ENCODE data around the gene ZNF70.
"Not testable (repeated sequence)": the region's sequence is repeated elsewhere in the genome, so short reads cannot be mapped to it uniquely, and the experiment has no call there.

ZNF70 gene

DNA sequence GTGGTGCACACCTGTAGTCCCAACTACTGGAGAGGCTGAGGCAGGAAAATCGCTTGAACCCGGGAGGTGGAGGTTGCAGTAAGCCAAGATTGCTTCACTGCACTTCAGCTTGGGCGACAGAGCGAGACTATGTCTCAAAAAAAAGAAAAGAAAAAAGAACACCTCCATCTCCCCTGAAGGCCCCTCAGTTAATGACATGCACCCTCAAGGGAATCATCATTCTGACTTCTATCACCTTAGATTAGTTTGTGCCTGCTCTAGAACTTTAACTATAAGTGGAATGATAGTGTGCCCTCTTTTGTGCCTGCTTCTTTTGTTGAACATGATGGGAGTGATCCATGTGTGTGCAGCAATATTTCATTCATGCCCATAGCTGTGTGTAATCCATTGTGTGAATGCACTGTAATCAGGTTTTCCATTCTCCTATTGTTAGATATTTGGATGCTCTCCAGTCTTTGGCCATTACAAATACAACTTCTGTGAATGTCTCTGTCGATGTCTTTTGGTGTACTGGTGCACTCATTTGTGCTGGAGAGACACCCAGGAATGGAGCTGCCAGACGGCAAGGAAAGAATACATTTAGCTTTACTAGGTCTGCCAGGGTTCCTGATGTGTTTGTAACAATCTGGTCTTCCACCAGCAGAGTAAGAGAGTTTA is 4.2 kb upstream of the ZNF70 start:
- DNase-seq: no peak

DNA sequence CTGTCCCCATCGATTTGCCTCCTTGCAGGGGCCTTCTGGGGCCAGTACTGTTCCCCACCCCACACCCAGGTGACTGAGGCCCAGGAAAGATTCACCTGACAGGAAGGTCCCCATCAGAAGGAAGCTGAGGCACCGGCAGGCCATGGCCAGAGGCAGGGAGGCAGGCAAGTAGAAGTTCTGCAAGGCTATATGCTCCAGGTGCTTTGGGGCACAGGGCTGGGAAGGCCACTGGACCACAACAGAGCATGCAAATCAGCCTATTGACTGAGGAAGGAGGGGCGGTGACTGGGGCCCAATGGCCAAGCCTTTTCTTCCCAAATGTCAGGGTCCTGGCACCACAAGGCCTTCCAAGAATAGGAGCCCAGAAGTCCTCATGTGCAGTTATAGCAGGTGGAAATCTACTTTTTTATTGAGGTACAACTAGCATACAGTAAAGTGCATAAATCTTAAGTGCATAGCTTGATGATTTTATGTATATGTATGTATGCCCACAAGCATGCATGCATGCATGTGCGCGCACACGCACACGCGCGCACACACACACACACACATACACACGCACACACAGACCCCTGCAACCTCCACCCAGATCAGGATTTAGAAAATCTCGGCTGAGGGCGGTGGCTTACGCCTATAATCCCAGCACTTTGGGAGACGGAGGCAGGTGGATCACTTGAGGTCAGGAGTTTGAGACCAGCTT is 3.5 kb upstream of the ZNF70 start, which contains the start of gene VPREB3:
Gene VPREB3 (minus strand): TSS at position 206 of the 700 bp plus-strand sequence. CDS start 62 bp downstream, at position 144.
- no peak for DNase-seq

DNA sequence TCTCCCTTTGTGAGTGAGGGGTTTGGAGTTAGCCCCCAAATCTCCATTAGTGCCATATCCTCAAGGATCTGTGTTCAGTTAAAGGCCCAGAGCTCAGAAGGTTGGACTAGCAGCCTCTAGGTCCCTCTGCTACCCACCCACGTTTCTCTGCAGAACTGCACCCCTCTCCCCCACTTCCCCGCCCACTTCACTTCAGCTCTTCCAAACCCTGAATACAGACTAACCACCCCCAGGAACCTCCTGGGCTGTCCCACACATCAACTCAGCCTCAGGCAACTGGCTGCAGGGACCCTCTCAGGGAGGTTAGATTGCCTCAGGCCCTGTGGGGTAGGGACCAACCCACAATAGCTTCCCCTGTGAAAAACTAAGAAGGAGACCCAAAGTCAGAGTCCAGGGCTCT is 2.5 kb upstream of the ZNF70 start:
- no peak for DNase-seq

DNA sequence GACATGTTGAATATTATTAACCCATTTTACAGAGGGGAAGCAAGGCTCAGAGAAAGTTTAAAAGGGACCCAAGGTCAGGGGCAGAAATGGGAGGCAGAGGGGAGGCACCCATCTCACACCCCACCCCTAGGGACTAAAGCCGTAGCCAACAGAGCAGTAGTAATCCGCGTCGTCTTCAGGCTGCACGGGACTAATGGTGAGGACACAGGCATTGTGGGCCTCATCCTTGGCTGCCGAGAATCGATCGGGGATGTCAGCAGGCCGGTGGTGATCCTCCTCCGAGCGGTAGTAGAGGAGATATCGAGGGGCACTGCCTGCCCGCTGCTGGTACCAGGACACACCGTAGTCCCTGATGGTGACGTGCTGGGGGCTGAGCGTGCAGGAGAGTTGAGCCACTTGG is 1.8 kb upstream of the ZNF70 start:
- no peak for DNase-seq

DNA sequence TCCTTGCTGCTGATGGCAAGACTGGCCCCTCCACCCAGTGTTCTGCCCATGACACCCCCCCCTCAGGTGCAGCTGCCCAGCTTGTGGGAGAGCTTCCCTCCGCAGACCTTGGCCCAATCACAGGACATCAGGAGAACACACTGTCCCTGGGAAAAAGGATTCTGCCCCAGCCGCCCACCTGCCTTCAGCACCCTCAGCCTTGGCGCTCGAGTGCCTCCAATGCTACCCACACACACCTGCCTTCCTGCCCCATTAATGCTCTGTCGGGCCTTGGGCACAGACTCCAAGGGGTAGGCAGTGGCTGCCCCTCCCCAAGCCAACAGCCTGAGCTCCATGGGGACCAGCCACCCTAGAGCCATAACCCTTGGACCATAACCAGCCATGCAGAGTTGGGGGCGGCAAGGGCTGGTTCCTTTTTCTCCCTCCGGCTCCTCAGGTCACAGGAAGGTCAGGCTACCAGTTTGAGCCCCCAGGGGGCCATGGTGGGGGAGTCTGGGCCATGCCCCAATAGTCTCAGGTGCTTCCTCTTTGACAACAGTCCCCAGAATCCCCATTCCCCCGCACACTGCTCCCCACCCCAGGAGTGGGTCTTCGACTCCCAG is 1.3 kb upstream of the ZNF70 start:
- no peak for DNase-seq

DNA sequence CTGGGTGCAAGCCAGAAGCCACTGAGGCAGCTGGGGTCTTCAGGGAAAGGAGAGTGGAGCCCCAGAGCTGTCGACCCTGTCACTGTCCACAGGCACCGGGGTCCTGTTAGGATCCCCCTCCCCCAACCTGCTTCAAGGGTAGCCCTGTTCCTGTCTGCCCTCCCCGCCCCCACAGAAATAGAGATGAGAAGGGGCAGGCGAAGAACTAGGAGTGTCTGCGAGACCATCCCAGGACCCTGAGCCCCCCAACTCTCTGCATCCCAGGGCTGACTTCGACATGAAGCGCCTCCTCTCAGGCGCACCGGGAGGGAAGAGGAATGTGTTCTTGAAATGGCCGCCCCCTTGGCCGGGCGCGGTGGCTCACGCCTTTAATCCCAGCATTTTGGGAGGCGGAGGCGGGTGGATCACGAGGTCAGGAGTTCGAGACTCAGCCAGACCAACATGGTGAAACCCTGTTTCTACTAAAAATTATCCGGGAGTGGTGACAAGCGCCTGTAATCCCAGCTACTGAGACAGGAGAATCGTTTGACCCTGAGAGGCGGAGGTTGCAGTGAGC is 607 bp upstream of the ZNF70 start:
- no peak for DNase-seq

DNA sequence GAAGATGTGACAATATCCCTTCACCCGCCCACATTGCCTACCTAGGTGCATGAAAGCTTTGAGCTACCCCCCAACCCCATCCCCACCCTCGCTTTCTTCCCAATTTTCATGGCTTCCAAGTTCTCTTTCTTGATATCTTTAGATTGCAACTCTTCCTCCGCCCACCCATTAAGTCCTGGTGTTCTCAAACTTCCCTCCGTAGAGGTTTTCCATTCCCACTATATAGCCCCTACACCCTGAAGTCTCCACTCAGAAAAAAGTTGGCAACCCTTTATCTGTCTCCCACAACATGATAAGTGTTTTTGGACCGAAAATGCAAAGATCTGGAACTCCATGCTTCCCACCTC is 572 bp downstream of the ZNF70 start:
- DNase-seq: no peak

DNA sequence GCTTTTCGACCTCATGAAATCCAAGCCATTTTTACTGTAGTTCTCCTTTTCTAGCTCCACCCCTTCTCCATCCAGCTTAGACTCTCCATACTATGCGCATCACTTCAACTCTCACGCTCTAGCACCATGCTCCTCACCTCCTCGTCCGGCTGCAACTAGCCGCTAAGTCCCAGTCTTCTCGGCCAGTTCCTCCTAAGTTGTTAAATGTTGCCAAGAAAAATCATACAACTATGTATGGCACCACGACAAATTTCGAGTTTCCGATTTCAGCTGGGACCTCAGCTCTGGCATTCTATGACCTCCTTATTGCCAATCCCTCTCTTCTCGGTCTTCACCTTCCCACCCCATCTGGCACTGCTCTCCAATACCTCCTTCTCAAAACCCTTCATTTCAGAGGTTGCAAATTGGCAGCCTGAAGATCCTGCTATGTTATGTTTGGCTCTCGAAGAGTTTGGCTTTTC is 1.0 kb downstream of the ZNF70 start:
- DNase-seq: no peak

DNA sequence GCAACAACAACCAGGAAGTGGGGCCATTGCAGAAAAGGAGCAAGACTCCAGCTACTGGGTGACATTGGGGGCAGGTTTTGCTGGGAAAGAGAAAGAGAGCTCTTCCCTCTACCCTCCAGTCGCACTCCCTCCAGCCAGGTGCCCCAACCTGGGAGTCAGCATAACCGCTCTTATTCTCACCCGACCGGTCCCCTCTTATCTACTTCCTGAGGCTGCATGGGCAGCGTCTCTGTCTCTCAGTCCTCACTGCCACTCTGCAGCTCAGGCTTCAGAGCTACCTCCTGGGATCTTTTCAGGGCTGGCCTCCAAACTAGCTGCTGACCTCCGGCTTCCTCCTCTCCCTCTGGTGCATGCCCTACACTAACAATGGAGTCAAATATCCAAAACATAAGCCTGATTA is 5.1 kb downstream of the ZNF70 start:
- DNase-seq: no peak

DNA sequence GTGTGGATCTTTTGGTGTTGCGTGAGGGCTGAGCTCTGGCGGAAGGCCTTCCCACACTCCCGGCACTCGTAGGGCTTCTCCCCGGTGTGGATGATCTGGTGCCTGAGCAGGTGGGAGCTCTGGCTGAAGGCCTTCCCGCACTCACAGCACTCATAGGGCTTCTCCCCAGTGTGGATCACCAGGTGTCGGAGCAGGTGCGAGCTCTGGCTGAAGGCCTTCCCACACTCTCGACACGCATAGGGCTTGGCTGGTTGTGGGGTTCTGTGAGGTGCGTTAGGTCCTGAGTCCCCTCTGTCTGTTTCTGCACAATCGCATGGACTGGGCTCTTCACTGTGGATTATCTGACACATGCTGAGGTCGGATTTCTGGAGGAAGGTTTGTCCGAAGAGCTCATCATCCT is 6.4 kb downstream of the ZNF70 start:
- DNase-seq: no peak

DNA sequence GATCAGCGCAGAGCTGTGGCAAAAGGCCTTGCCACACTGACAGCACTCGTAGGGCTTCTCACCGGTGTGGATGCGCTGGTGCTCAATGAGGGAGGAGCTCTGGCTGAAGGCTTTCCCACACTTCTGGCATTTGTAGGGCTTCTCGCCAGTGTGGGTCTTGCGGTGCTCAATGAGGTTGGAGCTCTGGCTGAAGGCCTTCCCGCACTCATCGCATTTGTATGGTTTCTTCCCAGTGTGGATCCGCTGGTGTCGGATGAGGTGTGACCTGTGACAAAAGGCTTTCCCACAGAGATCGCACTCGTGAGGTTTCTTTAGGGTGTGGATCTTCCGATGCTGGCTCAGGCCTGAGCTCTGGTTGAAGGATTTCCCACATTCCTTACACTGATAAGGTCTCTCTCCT is 6.9 kb downstream of the ZNF70 start:
- no peak for DNase-seq

DNA sequence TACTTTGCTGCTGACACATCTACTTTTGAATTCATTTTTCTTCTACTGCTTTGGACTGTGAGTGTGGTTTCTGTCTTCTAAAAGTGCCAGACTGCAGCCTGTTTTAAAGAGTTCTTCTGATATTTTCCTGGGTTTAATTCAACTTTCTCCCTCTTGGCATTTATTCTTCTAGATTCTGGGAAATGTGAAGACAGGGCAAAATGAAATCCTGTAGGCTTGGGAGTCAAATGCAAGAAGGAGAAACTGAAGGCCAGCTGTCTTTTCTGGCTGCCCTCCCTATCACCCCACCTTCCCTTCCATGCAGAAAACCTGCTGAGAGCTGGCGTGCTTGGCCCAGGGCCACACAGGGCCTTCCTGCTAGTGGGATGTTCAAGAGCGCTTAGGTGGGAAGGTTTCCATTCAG is 7.6 kb downstream of the ZNF70 start:
- DNase-seq: no peak

DNA sequence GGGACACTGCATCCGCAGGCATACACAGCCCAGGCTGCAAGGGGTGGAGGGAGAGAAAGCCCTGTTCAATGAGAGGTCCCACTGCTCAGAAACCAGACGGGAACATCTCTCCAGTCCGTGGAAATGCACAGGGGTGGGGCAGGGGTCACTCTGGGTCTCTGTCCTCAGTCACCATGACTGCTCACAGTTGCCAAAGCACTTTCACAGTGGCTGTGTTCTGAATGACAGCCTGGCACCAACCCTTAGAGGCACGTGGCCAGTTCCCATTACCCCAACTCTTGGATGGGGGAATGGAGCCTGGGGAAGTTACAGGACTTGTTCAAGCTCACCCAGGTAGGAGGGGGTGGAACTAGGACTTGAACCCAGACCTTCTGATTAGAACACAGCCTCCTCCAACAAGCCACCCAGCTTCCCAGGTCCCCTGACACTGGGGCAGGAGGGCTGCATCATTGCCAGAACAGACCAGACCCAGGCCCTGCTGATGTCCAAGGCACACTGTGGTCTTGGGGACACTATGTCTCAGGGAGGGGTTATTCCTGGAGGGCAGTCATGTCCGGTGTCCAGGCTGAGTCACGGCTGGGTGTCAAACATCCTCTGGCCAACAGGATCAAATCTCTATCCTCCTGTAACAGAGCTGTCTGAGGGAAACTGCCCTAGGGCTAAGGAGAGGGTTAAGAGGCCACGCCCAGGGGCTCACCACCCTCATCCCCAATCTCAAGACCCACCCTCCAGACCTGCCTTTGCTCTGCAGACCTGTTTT is 8.2 kb downstream of the ZNF70 start:
- DNase-seq: no peak

DNA sequence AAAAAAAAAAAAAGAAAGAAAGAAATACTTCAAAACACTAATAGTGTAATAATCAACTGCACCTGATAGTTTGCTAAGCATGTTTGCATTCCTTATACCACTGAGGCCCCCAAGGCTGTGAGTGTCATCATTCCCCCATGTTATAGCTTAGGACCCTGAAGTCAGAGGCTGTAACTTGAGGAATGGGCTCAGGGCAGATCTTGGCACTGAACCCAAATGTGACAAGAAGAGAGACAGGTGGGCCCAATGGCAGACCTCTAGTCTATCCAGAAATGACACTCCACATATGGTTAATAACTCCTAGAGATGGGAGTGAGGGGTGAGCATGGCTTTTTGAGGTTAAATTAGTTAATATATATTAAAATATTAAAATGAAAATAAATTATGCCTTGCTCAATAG is 13.2 kb downstream of the ZNF70 start:
- no peak for DNase-seq

DNA sequence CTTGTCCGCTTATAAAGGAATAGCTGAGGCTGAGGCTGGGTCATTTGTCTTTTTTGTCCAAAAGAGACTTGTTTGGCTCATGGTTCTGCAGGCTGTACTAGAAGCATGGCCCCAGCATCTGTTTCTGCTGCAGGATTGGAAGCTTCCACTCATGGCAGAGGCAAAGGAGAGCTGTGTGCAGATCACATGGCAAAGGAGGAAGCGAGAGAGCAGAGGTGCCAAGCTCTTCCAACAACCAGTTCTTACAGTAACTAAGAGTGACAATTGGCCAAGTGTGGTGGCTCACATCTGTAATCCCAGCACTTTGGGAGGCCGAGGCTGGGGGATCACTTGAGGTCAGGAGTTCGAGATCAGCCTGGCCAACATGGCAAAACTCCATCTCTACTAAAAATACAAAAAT is 22.8 kb downstream of the ZNF70 start:
- DNase-seq: not testable (repeated sequence)

DNA sequence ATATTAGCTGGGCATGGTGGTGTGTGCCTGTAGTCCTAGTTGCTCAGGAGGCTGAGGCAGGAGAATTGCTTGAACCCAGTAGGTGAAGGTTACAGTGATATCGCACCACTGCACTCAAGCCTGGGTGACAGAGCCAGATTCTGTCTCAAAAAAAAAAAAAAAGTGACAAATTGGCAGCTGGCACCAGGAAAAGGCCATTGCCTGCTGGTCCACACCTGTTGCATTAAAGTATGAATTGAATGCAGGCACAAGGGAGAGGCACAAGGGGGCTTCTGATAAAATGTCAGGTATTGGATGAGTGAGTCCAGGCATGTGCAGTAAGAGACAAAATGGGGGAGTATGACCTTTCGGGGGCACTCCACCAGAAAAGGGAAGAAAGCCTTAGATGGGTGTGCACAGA is 28.2 kb downstream of the ZNF70 start:
- no peak for DNase-seq

DNA sequence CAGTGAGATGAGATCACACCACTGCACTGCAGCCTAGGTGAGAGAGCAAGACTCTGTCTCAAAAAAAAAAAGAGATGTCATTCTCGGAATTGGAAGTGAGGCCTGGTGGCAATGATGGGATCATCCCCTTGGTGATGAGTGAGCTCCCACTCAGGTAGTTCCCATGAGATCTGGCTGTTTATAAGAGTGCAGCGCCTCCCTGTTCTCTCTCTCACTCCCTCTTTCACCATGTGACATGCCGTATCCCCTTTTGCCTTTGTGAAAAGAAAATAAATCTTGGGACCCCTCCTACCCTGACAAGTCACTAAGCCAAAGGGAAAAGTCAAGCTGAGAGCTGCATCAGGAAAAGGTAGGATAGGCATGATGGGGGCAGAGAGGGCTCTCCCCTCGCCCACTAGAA is 28.8 kb downstream of the ZNF70 start:
- DNase-seq: no peak

DNA sequence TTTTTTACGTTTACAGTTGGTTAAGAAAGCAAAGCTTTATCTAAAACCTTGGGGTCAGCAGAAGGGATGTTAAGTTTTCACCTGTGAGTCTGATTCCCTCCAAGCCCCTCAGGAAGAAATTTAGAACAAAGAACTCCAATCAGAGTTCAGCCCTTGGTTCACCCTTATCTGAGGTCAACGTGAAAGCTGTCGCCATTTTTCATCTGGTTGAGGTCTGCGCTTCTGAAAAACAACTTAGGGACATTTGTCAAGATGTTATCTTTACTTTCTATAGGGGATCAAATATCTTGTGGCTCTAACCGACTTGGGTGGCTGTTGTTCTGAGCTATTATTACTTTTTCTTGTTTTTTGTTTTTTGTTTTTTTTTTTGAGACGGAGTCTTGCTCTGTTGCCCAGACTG is 30.1 kb downstream of the ZNF70 start:
- DNase-seq: no peak

DNA sequence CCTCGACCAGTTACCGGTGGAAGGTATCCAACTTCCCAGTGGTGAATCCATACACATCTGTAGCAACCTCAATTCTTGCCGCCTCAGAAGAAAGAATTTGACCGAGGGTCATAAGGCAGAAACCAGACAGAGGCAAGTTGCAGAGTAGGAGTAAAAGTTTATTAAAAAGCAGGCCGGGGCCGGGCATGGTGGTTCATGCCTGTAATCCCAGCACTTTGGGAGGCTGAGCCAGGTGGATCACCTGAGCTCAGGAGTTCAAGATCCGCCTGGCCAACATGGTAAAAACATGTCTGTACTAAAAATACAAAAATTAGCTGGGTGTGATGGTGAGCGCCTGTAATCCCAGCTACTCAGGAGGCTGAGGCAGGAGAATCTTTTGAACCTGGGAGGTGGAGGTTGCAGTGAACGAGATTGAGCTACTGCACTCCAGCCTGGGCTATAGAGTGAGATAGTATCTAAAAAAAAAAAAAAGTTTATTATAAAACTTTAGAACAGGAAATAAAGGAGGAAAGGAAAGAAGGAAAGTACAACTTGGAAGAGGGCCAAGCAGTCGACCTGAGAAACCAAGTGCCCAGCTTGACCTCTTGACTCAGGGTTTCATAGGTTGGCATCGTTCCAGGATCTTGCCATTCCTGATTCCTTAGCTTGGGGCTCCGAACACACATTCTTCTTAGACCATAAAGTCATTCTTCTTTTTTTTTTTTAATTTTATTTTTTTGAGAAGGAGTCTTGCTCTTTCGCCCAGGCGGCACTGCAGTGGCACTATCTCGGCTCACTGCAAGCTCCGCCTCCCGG is 32.3 kb downstream of the ZNF70 start:
- no peak for DNase-seq

DNA sequence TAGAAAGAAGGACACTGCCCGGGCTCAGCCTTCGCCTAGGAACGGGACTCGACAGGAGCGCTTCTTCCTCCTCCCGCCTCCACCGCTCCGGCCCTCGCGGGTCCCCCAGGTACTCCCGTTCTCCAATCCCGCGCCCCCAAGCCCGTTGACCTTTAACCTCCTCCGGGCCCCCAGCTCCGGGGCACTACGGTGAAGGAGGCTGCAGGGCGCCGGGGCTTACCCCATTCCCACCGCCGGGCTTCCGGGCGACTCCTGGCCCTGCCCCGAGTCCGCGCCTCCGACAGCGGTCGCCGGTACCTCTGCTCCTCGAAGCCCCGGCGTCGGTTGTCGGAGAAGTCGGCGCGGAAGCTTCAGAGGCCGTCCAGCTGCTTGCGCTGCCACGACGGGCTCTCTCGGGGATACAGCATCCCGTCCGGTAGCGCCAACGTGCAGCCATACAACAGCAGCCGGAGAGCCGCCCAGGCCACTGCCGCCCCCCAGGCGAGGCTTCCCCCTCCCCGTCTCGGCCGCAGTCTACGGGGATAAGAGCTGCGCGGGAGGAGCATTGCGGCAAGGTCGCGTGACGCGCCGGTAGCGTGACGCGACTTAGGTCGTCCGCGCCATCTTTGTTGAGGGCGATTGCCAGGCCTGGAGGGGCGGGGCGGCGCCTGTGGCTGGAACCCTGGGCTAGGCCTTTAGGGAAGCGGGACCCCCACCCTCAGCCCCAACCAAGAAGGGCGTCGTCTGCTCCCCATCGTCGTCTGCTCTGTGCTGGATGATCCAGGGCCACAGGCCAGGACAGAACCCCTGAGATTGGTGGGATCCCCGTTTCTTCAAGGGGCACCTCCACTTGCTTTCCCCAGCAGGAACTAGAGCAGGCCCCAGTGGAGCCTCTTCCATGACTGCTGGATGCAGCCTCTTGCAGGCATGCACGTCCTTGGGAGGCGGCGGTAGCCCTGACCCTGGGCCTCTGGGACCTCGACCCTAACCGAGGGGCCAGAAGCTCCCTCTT is 33.8 kb downstream of the ZNF70 start:
- DNase-seq: peak; percentile 56 to 68

DNA sequence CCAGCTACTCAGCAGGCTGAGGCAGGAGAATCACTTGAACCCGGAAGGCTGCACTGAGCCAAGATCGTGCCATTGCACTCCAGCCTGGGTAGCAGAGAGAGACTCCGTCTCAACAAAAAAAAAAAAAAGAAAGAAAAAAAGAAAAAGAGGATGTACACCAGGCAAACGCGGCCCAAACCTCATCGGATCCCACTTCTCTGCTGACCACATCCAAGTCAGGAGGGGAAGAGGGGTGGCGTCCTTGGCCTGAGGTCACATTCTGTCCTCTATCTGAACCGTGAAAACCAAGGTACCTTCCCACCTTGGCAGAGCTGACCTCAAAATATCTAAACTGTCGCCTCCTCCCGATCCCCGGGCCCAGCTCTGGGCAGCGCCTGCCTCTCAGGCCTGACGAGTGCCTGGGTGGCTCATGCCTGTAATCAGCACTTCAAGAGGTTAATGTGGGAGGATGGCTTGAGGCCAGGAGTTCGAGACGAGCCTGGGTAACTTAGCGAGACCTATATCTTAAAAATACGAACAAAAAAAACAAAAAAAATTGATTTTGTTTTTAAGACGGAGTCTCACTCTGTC is 35.0 kb downstream of the ZNF70 start:
- DNase-seq: no peak

Data from bone marrow (tissue), 2 donors.